SU-DHL-6 (cell line): ENCODE measurements around the gene ARHGAP45.

Experiments
- H2AFZ ChIP-seq: fragments of 200-600 bp; sonication (generic); 2 replicates; pipeline ENCODE4 v1.6.1; 2014; ENCODE audit warnings: low read depth, mild to moderate bottlenecking, moderate library complexity, mixed read lengths, antibody characterized with exemption, low read length; ENCODE audit not compliant: severe bottlenecking
- H3F3A ChIP-seq: fragments of 200-600 bp; shearing (Covaris generic); 2 replicates; pipeline ENCODE4 v1.6.0; 2016; ENCODE audit warnings: antibody characterized with exemption, mild to moderate bottlenecking; ENCODE audit not compliant: insufficient read depth
- H3K27ac ChIP-seq: fragments of 200-600 bp; sonication (generic); 2 replicates; pipeline ENCODE4 v1.5.1; 2016; ENCODE audit warnings: low read depth, mild to moderate bottlenecking, low read length, moderate library complexity, mixed read lengths
- H3K27me3 ChIP-seq: fragments of 200-600 bp; sonication (generic), shearing (Covaris generic); 2 replicates; pipeline ENCODE4 v1.6.0; 2014; ENCODE audit warnings: mild to moderate bottlenecking, low read length
- H3K36me3 ChIP-seq: fragments of 200-600 bp; sonication (generic); 2 replicates; pipeline ENCODE4 v1.6.1; 2014; ENCODE audit warnings: mild to moderate bottlenecking, low read length, mixed read lengths
- H3K4me2 ChIP-seq: fragments of 300-600, 200-600 bp; shearing (Covaris generic), sonication (generic); 2 replicates; pipeline ENCODE4 v1.6.0; 2014; ENCODE audit warnings: low read length, low read depth, mild to moderate bottlenecking; ENCODE audit not compliant: poor library complexity, severe bottlenecking
- H3K4me3 ChIP-seq: fragments of 200-600 bp; sonication (generic); 2 replicates; pipeline ENCODE4 v1.5.1; 2014; ENCODE audit warnings: antibody characterized with exemption, low read length, mild to moderate bottlenecking, mixed read lengths; ENCODE audit not compliant: insufficient read depth, poor library complexity, severe bottlenecking
- H3K79me2 ChIP-seq: fragments of 200-600 bp; sonication (generic); 2 replicates; pipeline ENCODE4 v1.6.1; 2014; ENCODE audit warnings: mild to moderate bottlenecking, low read length, moderate library complexity; ENCODE audit not compliant: insufficient read depth
- H3K9ac ChIP-seq: fragments of 200-600 bp; sonication (generic); 2 replicates; pipeline ENCODE4 v1.7.0; 2014; ENCODE audit warnings: mild to moderate bottlenecking, low read length
- H3K9me2 ChIP-seq: fragments of 200-600 bp; sonication (generic); replicated peaks from 2 replicates; pipeline ENCODE4 v1.6.1; 2014; ENCODE audit warnings: low read length; ENCODE audit not compliant: insufficient read depth
- H3K9me3 ChIP-seq: fragments of 200-600 bp; sonication (generic); 2 replicates; pipeline ENCODE4 v1.6.1; 2014; ENCODE audit warnings: low read length, mixed read lengths; ENCODE audit not compliant: insufficient read depth
- H4K20me1 ChIP-seq: fragments of 200-600 bp; sonication (generic); 2 replicates; pipeline ENCODE4 v1.6.1; 2014; ENCODE audit warnings: low read depth, mild to moderate bottlenecking, antibody characterized with exemption, low read length, moderate library complexity, mixed read lengths
- CTCF ChIP-seq: fragments of 200-600 bp; sonication (generic); IDR thresholded peaks from one replicate; pipeline ENCODE4 v1.5.1; 2017; ENCODE audit warnings: antibody characterized with exemption, mild to moderate bottlenecking, low read length, moderate library complexity; ENCODE audit not compliant: insufficient read depth, poor library complexity, severe bottlenecking
- EZH2phosphoT487 ChIP-seq: fragments of 200-600 bp; sonication (generic), shearing (Covaris generic); conservative IDR thresholded peaks from 2 replicates; pipeline ENCODE4 v1.6.1; 2018; ENCODE audit warnings: mild to moderate bottlenecking, antibody characterized with exemption, low read length, moderate library complexity, mixed read lengths

ARHGAP45 gene

GRCh38 chr19:1121395-1121794 lies 54.4 kb downstream of the ARHGAP45 start:
- Histone ChIP-seq H3K9me3 (no peaks in the 10 kb centered on the region), H3K36me3 (no peaks in the 10 kb centered on the region), H3K27ac (no peak overlapping the region), H4K20me1 (no peaks in the 10 kb centered on the region), H3K79me2 (no peaks in the 10 kb centered on the region), H2AFZ (no peak overlapping the region), H3K9me2 (no peaks in the 10 kb centered on the region), H3K4me3 (no peak overlapping the region), H3F3A (no peaks in the 10 kb centered on the region), H3K4me2 (no peak overlapping the region), H3K9ac (no peak overlapping the region), H3K27me3 (no peaks in the 10 kb centered on the region)
- no peak for TF ChIP-seq EZH2phosphoT487
- TF ChIP-seq CTCF: no peak

GRCh38 chr19:1122021-1122971 lies 55.3 kb downstream of the ARHGAP45 start:
- no peak for TF ChIP-seq CTCF
- TF ChIP-seq EZH2phosphoT487: no peak
- no peaks in the 10 kb centered on the region for H3K79me2 ChIP-seq
- H3K9ac ChIP-seq: no peak overlapping the region
- no peak overlapping the region for H2AFZ ChIP-seq
- H3F3A ChIP-seq: no peaks in the 10 kb centered on the region
- no peak overlapping the region for H3K4me2 ChIP-seq
- H4K20me1 ChIP-seq: no peaks in the 10 kb centered on the region
- no peaks in the 10 kb centered on the region for H3K9me2 ChIP-seq
- no peaks in the 10 kb centered on the region for H3K9me3 ChIP-seq
- no peak overlapping the region for H3K27ac ChIP-seq
- no peak overlapping the region for H3K4me3 ChIP-seq
- no peaks in the 10 kb centered on the region for H3K36me3 ChIP-seq
- no peaks in the 10 kb centered on the region for H3K27me3 ChIP-seq

- no peak for TF ChIP-seq CTCF
- no peak overlapping the region for H3K9ac ChIP-seq
- H3K4me2 ChIP-seq: no peak overlapping the region
- no peak overlapping the region for H3K4me3 ChIP-seq
- H3K36me3 ChIP-seq: no peaks in the 10 kb centered on the region
- no peaks in the 10 kb centered on the region for H3K9me3 ChIP-seq
- no peaks in the 10 kb centered on the region for H3K9me2 ChIP-seq
- H3K79me2 ChIP-seq: no peaks in the 10 kb centered on the region
- no peak overlapping the region for H3K27ac ChIP-seq
- no peak overlapping the region for H2AFZ ChIP-seq
- H3F3A ChIP-seq: no peaks in the 10 kb centered on the region
- H4K20me1 ChIP-seq: no peaks in the 10 kb centered on the region
- H3K27me3 ChIP-seq: no peaks in the 10 kb centered on the region
Measured at GRCh38 chr19:1122972-1123363, 56.0 kb downstream of the ARHGAP45 start.
